ENCODE measurements around the gene HRH2. TPM values are rescaled to one million over a fixed set of nuclear protein-coding genes. Genes with fewer than 3 reads are reported as not detected.

Gene HRH2
- total and polyA plus RNA-seq, 9 of the 15 experiments (the other 6 are each of a cell fraction or from before 2014, with no cell fraction given), result 0.04 TPM; not detected in 8

DNA sequence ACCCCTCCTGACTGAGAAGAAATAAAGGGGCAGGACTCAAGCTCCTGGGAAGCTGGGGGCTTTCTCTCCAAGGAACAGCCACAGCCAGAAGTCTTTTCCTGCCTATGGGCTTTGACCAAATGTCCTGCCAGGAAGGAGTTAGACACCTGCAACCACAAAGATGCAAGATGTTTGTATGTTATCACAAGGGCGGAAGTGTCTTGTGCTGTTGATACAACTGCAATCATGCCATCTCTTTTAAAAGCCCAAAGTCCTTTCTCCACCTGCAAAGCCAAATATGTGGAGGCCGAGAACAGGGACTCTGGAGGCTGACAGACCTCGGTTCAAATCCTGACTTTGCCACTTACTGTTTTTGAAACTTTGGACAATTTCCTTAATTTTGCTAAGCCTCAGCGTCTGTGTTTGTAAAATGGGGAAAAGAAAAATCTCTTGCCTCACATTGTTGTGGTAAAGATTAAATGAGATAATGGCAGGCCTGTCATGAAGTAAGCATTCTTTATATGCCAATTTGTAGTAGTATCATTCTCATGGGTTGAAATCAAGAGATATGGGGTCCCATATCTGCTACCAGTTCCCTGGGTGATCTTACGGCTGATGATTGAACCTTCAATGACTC lies 17.0 kb downstream of the HRH2 start:
- Histone ChIP-seq H3K4me1 (replicated peaks in 1 of 2; ENCODE audit: control insufficient read depth in 2 of 2, insufficient read depth in 2 of 2, low read length in 2 of 2) (no peaks in the 10 kb centered on the region), H3K9ac (ENCODE audit: insufficient read depth in 1 of 2, low read depth in 2 of 2, low read length in 2 of 2) (no peak overlapping the region), H3K4me3 (no peak overlapping the region), H2AFZ (ENCODE audit: low read depth, low read length) (no peak overlapping the region), H3K4me2 (ENCODE audit: insufficient read depth, low read length) (no peak overlapping the region), H4K20me1 (replicated peaks; ENCODE audit: control insufficient read depth, insufficient read depth, low read length) (0 out of 2 replicates have a peak, but pooled peaks cover 12% of the 10 kb centered on the region), H3K9me3 (replicated peaks; ENCODE audit: control insufficient read depth, insufficient read depth, low read depth, low read length) (no peaks in the 10 kb centered on the region), H3K9me1 (ENCODE audit: control insufficient read depth, insufficient read depth, low read length) (no peaks in the 10 kb centered on the region), H3K27ac (ENCODE audit: extremely low read depth, low read depth, low read length) (no peak overlapping the region), H3K79me2 (ENCODE audit: control insufficient read depth, insufficient read depth, low read length) (no peaks in the 10 kb centered on the region), H3K36me3 (ENCODE audit: control insufficient read depth, insufficient read depth, low read length) (no peaks in the 10 kb centered on the region), H3K27me3 (ENCODE audit: control insufficient read depth in 2 of 2, insufficient read depth in 2 of 2, low read length in 2 of 2) (peaks cover 20 to 72% of the 10 kb centered on the region in 2 experiments; a peak in 4 of 5 replicates)
- ATAC-seq (no peak), FAIRE-seq (no peak), DNase-seq (ENCODE audit: extremely low read depth in 1 of 4, low spot score in 3 of 4) (no peak)
- POLR2A ChIA-PET, result interaction anchor here (0.6 kb wide), 1 partner anchor 8 kb away, joined by 3 read pairs; no protein-coding TSS in a partner anchor
- in situ Hi-C loops (cut with MboI), result no loop called here
- intact Hi-C loops (cut with micrococcal nuclease), result no loop called here
- CTCF ChIA-PET (ENCODE audit: low intra/inter-chr PET ratio), result no interaction called here
- BruUV-seq (replicated peaks), result no TSS peak
- 0% methylated on average over 5 of the region's 5 CpGs for WGBS (ENCODE audit: insufficient coverage, low coverage, missing lambda C conversion rate)
- TF ChIP-seq, protein P1, sequence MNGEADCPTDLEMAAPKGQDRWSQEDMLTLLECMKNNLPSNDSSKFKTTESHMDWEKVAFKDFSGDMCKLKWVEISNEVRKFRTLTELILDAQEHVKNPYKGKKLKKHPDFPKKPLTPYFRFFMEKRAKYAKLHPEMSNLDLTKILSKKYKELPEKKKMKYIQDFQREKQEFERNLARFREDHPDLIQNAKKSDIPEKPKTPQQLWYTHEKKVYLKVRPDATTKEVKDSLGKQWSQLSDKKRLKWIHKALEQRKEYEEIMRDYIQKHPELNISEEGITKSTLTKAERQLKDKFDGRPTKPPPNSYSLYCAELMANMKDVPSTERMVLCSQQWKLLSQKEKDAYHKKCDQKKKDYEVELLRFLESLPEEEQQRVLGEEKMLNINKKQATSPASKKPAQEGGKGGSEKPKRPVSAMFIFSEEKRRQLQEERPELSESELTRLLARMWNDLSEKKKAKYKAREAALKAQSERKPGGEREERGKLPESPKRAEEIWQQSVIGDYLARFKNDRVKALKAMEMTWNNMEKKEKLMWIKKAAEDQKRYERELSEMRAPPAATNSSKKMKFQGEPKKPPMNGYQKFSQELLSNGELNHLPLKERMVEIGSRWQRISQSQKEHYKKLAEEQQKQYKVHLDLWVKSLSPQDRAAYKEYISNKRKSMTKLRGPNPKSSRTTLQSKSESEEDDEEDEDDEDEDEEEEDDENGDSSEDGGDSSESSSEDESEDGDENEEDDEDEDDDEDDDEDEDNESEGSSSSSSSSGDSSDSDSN (IDR thresholded peaks at IDR 0.05; ENCODE audit: borderline replicate concordance in 1 of 2, low read depth in 2 of 2, low read length in 2 of 2), result no peak
- TF ChIP-seq PURB (CRISPR knock-in tag; IDR thresholded peaks at IDR 0.05; ENCODE audit: low read depth) (no peak), ZNF75A (CRISPR knock-in tag; IDR thresholded peaks at IDR 0.05) (no peak), NFE2 (IDR thresholded peaks at IDR 0.05; ENCODE audit: low read depth) (no peak), SIX5 (IDR thresholded peaks at IDR 0.05; ENCODE audit: borderline replicate concordance in 1 of 2, insufficient read depth in 1 of 2, low read depth in 1 of 2, low read length in 2 of 2) (no peak), STAT5A (IDR thresholded peaks at IDR 0.05; ENCODE audit: borderline replicate concordance, low read length) (no peak), ZBTB7A (IDR thresholded peaks at IDR 0.05; ENCODE audit: borderline replicate concordance, control insufficient read depth, low read depth, low read length) (no peak), ATF1 (CRISPR knock-in tag; IDR thresholded peaks at IDR 0.05) (no peak), ATF1 (tag; IDR thresholded peaks at IDR 0.05) (no peak), RBM14 (IDR thresholded peaks at IDR 0.05; ENCODE audit: borderline replicate concordance, insufficient read depth, low read depth, low read length) (no peak), HOXB6 (CRISPR knock-in tag; IDR thresholded peaks at IDR 0.05; ENCODE audit: borderline replicate concordance) (no peak), NR2C2 (CRISPR knock-in tag; IDR thresholded peaks at IDR 0.05) (no peak), NR2C2 (tag; IDR thresholded peaks at IDR 0.05) (no peak), BRD9 (IDR thresholded peaks at IDR 0.05; ENCODE audit: low read depth, partially characterized antibody) (no peak), RBM34 (IDR thresholded peaks at IDR 0.05; ENCODE audit: borderline replicate concordance, insufficient read depth, low read length) (no peak)
- TF ChIP-seq, protein P2, sequence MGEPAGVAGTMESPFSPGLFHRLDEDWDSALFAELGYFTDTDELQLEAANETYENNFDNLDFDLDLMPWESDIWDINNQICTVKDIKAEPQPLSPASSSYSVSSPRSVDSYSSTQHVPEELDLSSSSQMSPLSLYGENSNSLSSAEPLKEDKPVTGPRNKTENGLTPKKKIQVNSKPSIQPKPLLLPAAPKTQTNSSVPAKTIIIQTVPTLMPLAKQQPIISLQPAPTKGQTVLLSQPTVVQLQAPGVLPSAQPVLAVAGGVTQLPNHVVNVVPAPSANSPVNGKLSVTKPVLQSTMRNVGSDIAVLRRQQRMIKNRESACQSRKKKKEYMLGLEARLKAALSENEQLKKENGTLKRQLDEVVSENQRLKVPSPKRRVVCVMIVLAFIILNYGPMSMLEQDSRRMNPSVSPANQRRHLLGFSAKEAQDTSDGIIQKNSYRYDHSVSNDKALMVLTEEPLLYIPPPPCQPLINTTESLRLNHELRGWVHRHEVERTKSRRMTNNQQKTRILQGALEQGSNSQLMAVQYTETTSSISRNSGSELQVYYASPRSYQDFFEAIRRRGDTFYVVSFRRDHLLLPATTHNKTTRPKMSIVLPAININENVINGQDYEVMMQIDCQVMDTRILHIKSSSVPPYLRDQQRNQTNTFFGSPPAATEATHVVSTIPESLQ (CRISPR knock-in tag; IDR thresholded peaks at IDR 0.05), result no peak
- TF ChIP-seq, protein P3, sequence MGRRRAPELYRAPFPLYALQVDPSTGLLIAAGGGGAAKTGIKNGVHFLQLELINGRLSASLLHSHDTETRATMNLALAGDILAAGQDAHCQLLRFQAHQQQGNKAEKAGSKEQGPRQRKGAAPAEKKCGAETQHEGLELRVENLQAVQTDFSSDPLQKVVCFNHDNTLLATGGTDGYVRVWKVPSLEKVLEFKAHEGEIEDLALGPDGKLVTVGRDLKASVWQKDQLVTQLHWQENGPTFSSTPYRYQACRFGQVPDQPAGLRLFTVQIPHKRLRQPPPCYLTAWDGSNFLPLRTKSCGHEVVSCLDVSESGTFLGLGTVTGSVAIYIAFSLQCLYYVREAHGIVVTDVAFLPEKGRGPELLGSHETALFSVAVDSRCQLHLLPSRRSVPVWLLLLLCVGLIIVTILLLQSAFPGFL (CRISPR knock-in tag; IDR thresholded peaks at IDR 0.05), result no peak
